NCI-H2227 (cell line): ENCODE measurements around the gene TXNDC11.

Experiments used
- DNase-seq: peaks from one replicate; lab custom pipeline; 2025; ENCODE audit not compliant: unreplicated experiment; lab: John Stamatoyannopoulos, UW

Gene TXNDC11

GRCh38 chr16:11675561-11676511, 66.8 kb downstream of the TXNDC11 start:
- DNase-seq: peak; percentile 22

GRCh38 chr16:11674818-11675560, 67.7 kb downstream of the TXNDC11 start:
- no peak for DNase-seq

- no peak for DNase-seq
Measured at GRCh38 chr16:11674001-11674817, 68.4 kb downstream of the TXNDC11 start.

GRCh38 chr16:11673091-11674000, 69.3 kb downstream of the TXNDC11 start:
- DNase-seq: no peak

GRCh38 chr16:11672206-11673090, 70.2 kb downstream of the TXNDC11 start:
- DNase-seq: no peak

- no peak for DNase-seq
Measured at GRCh38 chr16:11671676-11672075, 71.0 kb downstream of the TXNDC11 start.

- no peak for DNase-seq
Measured at GRCh38 chr16:11671271-11671670, 71.4 kb downstream of the TXNDC11 start.

- DNase-seq: no peak
Measured at GRCh38 chr16:11670171-11671131, 72.2 kb downstream of the TXNDC11 start.

- no peak for DNase-seq
Measured at GRCh38 chr16:11669380-11670146, 73.1 kb downstream of the TXNDC11 start.

- peak; percentile 63 for DNase-seq
Measured at GRCh38 chr16:11668623-11669379, 73.9 kb downstream of the TXNDC11 start.

- DNase-seq: peak; percentile 95
Measured at GRCh38 chr16:11667824-11668622, 74.6 kb downstream of the TXNDC11 start, which contains the start of gene SNN. TSS of gene SNN (plus strand) at chr16:11668455. CDS start at chr16:11676060, 7,605 bp downstream.

GRCh38 chr16:11667221-11667823, 75.3 kb downstream of the TXNDC11 start:
- no peak for DNase-seq

GRCh38 chr16:11666103-11667055, 76.3 kb downstream of the TXNDC11 start:
- peak; percentile 20 for DNase-seq

GRCh38 chr16:11665071-11665491, 77.6 kb downstream of the TXNDC11 start:
- peak; percentile 36 for DNase-seq
